HG02623 (cell line): ENCODE results near the gene PDE4D.

ENCODE experiments used
- ATAC-seq: cut with Tn5 transposase; IDR thresholded peaks from one replicate; pipeline ENCODE4 v1.9.1; 2021; ENCODE audit warnings: moderate library complexity; ENCODE audit not compliant: unreplicated experiment

The PDE4D gene

GRCh38 chr5:59100875-59101274, 792.7 kb downstream of the PDE4D start:
- ATAC-seq: no peak

GRCh38 chr5:59099995-59100345, 793.6 kb downstream of the PDE4D start:
- ATAC-seq: no peak

GRCh38 chr5:59099270-59099994, 794.1 kb downstream of the PDE4D start:
- ATAC-seq: no peak

GRCh38 chr5:59098743-59099142, 794.8 kb downstream of the PDE4D start:
- ATAC-seq: no peak

GRCh38 chr5:59097712-59098111, 795.8 kb downstream of the PDE4D start:
- ATAC-seq: no peak

GRCh38 chr5:59097116-59097515, 796.4 kb downstream of the PDE4D start:
- no peak for ATAC-seq

GRCh38 chr5:59095480-59095879, 798.0 kb downstream of the PDE4D start:
- no peak for ATAC-seq

- ATAC-seq: no peak
Observed at GRCh38 chr5:59094864-59095263, 798.7 kb downstream of the PDE4D start.

- no peak for ATAC-seq
Observed at GRCh38 chr5:59093329-59093728, 800.2 kb downstream of the PDE4D start.

- ATAC-seq: no peak
Observed at GRCh38 chr5:59092758-59093157, 800.8 kb downstream of the PDE4D start.

- ATAC-seq: no peak
Observed at GRCh38 chr5:59091965-59092364, 801.6 kb downstream of the PDE4D start.

- no peak for ATAC-seq
Observed at GRCh38 chr5:59090323-59090722, 803.2 kb downstream of the PDE4D start.

- no peak for ATAC-seq
Observed at GRCh38 chr5:59089767-59090166, 803.8 kb downstream of the PDE4D start.

- ATAC-seq: no peak
Observed at GRCh38 chr5:59088546-59088945, 805.0 kb downstream of the PDE4D start.

GRCh38 chr5:59086024-59086423, 807.5 kb downstream of the PDE4D start:
- ATAC-seq: no peak

- ATAC-seq: no peak
Observed at GRCh38 chr5:59081693-59082092, 811.8 kb downstream of the PDE4D start.

- ATAC-seq: no peak
Observed at GRCh38 chr5:59079622-59080620, 813.6 kb downstream of the PDE4D start.

GRCh38 chr5:59071755-59072549, 821.6 kb downstream of the PDE4D start:
- ATAC-seq: no peak

GRCh38 chr5:59069438-59070079, 824.0 kb downstream of the PDE4D start:
- ATAC-seq: no peak

- no peak for ATAC-seq
Observed at GRCh38 chr5:59067956-59068656, 825.4 kb downstream of the PDE4D start.
